ENCODE results near the gene CPT2.

The CPT2 gene

GRCh38 chr1:53163291-53163768, 33.3 kb upstream of the CPT2 start:
- peak; percentile 33 for DNase-seq (ENCODE audit: low read depth)
- H3K4me3 ChIP-seq (ENCODE audit: low read depth, low read length): no peak overlapping the region
- TF ChIP-seq POLR2A (IDR thresholded peaks at IDR 0.05; ENCODE audit: extremely low read depth, insufficient read length): no peak
- TF ChIP-seq CTCF (IDR thresholded peaks at IDR 0.05; ENCODE audit: low read depth, low read length): no peak
- no peak for TF ChIP-seq MAX (IDR thresholded peaks at IDR 0.05; ENCODE audit: low read depth, low read length)
- TF ChIP-seq MYC (IDR thresholded peaks at IDR 0.05; ENCODE audit: low read depth, low read length): no peak

- H3K4me3 ChIP-seq (ENCODE audit: low read depth, low read length): no peak overlapping the region
- no peak for DNase-seq (ENCODE audit: low read depth)
- TF ChIP-seq MAX (IDR thresholded peaks at IDR 0.05; ENCODE audit: low read depth, low read length): no peak
- TF ChIP-seq POLR2A (IDR thresholded peaks at IDR 0.05; ENCODE audit: extremely low read depth, insufficient read length): no peak
- TF ChIP-seq CTCF (IDR thresholded peaks at IDR 0.05; ENCODE audit: low read depth, low read length): no peak
- TF ChIP-seq MYC (IDR thresholded peaks at IDR 0.05; ENCODE audit: low read depth, low read length): no peak
Measured at GRCh38 chr1:53165408-53165961, 31.1 kb upstream of the CPT2 start.

- no peak overlapping the region for H3K4me3 ChIP-seq (ENCODE audit: low read depth, low read length)
- TF ChIP-seq MAX (IDR thresholded peaks at IDR 0.05; ENCODE audit: low read depth, low read length): no peak
- no peak for TF ChIP-seq CTCF (IDR thresholded peaks at IDR 0.05; ENCODE audit: low read depth, low read length)
- TF ChIP-seq MYC (IDR thresholded peaks at IDR 0.05; ENCODE audit: low read depth, low read length): no peak
- no peak for TF ChIP-seq POLR2A (IDR thresholded peaks at IDR 0.05; ENCODE audit: extremely low read depth, insufficient read length)
- DNase-seq (ENCODE audit: low read depth): no peak
Measured at GRCh38 chr1:53166366-53166765, 30.3 kb upstream of the CPT2 start.

GRCh38 chr1:53166912-53167311, 29.7 kb upstream of the CPT2 start:
- DNase-seq (ENCODE audit: low read depth): no peak
- TF ChIP-seq CTCF (IDR thresholded peaks at IDR 0.05; ENCODE audit: low read depth, low read length) (no peak), MAX (IDR thresholded peaks at IDR 0.05; ENCODE audit: low read depth, low read length) (no peak), POLR2A (IDR thresholded peaks at IDR 0.05; ENCODE audit: extremely low read depth, insufficient read length) (no peak), MYC (IDR thresholded peaks at IDR 0.05; ENCODE audit: low read depth, low read length) (no peak)
- no peak overlapping the region for H3K4me3 ChIP-seq (ENCODE audit: low read depth, low read length)

- no peak overlapping the region for H3K4me3 ChIP-seq (ENCODE audit: low read depth, low read length)
- peak; percentile 20 for DNase-seq (ENCODE audit: low read depth)
- TF ChIP-seq MAX (IDR thresholded peaks at IDR 0.05; ENCODE audit: low read depth, low read length) (no peak), CTCF (IDR thresholded peaks at IDR 0.05; ENCODE audit: low read depth, low read length) (peak; percentile 4)
Measured at GRCh38 chr1:53172426-53173128, 24.0 kb upstream of the CPT2 start.

Data from NB4 (cell line).